HG02970 (cell line): ENCODE measurements around the gene MGAM2.

Experiments
- ATAC-seq: cut with Tn5 transposase; IDR thresholded peaks from one replicate; pipeline ENCODE4 v1.9.1; 2021; ENCODE audit warnings: mild to moderate bottlenecking, moderate library complexity, moderate number of reproducible peaks; ENCODE audit not compliant: unreplicated experiment, low FRiP score

Gene MGAM2

DNA sequence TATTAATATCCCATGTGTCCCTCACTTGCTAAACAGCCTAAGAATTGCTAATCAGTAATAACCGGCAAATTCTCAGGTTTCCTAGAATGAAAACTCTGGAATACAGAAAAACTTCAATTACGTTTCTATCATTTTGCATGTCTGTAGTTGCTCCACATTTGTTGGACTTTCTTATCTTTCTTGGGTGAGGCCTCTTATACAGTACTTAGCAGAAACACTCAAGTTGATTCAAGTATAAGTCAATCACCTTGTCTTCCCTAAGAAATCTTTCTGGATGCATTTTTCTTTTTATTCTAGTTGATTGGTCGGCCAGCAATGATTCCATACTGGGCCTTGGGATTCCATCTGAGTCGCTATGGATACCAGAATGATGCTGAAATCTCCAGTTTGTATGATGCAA, 61.4 kb downstream of the MGAM2 start:
- ATAC-seq = no peak

GRCh38 chr7:142174441-142174840, 62.9 kb downstream of the MGAM2 start:
- no peak for ATAC-seq

DNA sequence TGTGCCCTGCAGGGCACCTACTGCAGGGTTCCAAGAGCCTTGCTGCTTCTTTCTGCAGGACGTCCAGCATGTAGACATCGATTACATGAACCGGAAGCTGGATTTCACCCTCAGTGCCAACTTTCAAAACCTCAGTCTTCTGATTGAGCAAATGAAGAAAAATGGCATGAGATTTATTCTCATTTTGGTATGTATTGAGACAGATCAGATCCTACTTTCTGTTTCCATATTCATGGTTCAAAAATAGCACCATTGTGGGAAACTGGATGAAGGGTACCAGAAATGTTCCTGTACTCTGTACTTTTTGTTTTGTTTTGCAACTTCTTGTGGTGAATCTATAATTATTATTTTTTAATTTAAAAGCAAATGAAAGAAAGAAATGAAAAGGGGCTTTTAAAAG, 64.1 kb downstream of the MGAM2 start:
- ATAC-seq = no peak

GRCh38 chr7:142176901-142177300, 65.4 kb downstream of the MGAM2 start:
- no peak for ATAC-seq

- no peak for ATAC-seq
These were observed 66.4 kb downstream of the MGAM2 start for GRCh38 chr7:142177869-142178268.

DNA sequence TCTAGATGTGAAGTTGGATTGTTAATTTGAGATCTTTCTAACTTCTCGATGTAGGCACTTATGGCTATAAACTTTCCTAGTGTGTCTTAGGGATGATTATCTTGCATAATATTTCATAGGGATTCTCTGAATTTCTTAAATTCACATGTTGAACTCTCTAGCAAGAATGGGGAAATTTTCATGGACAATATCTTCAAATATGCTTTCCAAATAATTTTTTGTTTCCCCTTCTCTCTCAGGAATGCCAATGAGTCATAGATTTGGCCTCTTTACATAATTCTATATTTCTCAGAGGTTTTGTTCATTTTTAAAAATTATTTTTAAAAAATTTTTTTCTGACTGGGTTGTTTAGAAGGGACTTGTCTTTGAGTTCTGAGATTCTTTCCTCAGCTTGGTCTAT, 68.9 kb downstream of the MGAM2 start:
- ATAC-seq = no peak

- no peak for ATAC-seq
These were observed 69.7 kb downstream of the MGAM2 start for GRCh38 chr7:142181211-142181610.

- no peak for ATAC-seq
These were observed 70.4 kb downstream of the MGAM2 start for GRCh38 chr7:142181966-142182365.

DNA sequence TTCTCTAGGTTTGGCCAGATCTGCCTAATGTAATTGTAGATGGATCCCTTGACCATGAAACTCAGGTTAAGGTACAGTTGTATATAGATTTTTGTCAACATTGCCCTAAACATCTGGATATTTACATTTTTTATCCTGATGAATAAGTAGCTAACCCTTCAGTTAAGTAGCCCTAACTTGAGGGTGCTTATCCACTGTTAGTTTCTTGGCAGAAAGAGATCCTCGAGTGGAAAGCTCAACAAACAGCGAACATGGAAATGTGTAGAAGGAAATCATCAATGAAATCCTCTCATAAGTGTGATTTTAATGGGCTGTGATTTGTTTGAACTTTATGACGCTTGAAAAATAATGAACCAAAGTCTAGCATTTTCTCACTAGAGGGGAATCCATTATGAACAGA, 73.6 kb downstream of the MGAM2 start:
- no peak for ATAC-seq

GRCh38 chr7:142185801-142186200, 74.3 kb downstream of the MGAM2 start:
- no peak for ATAC-seq

DNA sequence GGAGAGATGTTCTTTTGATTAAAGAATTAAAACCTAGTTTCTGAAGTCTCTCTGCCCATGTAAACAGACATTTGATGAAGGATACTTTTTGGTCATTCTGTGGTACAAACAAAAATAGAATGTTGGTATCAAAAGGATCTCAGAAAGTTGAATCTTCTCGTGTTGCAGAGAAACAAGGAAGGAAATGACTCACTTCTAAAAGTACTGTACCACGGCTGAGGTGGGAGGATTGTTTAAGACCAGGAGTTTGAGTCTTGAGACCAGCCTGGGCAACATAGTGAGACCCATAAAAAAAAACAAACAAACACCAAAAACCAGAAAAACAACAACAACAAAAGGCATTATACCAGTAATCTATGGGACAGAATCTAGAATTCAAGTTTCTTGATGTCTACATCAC, 76.6 kb downstream of the MGAM2 start:
- no peak for ATAC-seq

DNA sequence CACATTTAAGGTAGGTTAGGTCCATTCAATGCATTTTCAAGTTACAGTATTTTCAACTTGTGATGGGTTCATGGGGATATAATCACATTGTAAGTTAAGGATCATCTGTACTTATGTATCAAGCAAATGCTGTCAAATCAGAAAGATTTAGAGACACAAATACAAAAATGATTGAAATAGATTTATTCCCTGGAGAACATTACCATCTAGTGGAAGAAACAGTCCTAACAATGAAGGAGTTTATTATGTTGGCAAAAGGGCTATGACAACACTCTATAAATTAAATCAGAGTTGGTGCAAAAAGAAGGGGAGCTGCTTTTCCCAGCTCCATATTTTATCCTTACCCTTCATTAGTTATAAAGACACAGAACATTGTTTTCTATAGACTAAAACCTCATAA, 77.3 kb downstream of the MGAM2 start:
- ATAC-seq = no peak

DNA sequence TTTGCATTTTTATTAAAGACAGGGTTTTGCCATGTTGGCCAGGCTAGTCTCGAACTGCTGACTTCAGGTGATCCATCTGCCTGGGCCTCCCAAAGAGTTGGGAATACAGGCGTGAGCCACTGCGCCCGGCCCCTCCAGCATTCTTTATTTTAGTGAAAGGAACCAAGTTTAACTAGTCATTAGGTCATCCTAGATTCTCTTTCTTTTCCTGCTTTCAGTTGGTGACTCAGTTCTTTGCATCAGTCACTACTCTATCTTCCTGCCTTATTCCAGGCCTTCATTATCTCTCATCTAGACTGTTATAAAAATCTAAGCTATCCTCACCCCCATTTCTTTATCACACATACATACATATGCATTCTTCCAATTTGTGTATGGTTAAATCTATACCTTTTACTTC, 82.7 kb downstream of the MGAM2 start:
- ATAC-seq = no peak

DNA sequence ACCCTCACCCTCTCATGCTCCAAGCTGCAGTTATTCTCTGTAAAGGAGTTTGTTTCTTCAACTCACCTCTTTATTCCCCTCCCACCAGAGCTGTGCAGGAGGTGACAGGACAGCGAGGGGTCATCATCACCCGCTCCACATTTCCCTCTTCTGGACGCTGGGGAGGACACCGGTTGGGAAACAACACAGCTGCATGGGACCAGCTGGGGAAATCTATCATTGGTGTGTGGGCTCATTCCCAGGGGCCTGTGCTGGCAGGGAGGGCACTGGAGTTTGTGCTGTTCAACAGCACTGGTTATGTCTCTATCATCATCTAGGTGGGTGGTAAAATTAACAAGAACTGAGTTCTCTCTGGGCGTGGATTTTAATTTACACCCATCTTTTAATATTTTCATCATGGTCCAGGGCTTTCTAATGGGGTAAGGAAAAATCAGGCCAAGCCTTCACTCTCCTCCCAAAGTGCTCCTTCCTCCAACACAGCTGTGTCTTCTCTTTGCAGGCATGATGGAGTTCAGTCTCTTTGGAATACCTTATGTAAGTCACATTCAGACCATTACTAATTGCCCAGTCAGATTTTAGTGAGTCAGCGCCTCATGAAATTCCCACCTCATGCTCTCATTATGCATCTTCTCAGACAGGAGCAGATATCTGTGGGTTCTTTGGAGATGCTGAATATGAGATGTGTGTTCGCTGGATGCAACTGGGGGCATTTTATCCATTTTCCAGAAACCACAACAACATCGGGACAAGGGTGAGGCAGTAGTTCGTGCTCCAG, 84.7 kb downstream of the MGAM2 start:
- ATAC-seq = no peak

- ATAC-seq = no peak
These were observed 88.7 kb downstream of the MGAM2 start for GRCh38 chr7:142200206-142200605.

- no peak for ATAC-seq
These were observed 117.1 kb downstream of the MGAM2 start for GRCh38 chr7:142228537-142229104.

DNA sequence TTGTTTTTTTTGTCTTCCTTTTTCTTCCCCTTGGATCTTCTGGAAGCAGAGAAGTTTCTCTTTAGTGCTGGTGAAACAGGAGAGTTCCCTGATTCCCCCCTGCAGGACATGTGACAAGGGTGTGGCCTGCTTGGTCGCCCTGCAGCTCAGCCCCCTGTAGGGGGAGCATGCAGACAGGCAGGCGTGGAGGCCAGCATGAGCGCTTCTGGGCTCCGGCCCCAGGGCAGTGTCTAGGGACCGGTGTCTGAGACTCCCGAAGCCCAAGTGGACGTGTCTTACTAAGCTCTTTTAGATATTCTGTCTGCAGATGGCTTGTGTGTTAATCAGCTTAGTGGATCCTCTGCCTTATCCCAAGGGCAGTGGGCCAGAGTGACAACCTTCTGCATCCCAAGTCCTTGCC, 120.2 kb downstream of the MGAM2 start:
- no peak for ATAC-seq

- ATAC-seq = no peak
These were observed 129.0 kb downstream of the MGAM2 start for GRCh38 chr7:142240546-142240945.

- no peak for ATAC-seq
These were observed 132.3 kb downstream of the MGAM2 start for GRCh38 chr7:142243823-142244222.

DNA sequence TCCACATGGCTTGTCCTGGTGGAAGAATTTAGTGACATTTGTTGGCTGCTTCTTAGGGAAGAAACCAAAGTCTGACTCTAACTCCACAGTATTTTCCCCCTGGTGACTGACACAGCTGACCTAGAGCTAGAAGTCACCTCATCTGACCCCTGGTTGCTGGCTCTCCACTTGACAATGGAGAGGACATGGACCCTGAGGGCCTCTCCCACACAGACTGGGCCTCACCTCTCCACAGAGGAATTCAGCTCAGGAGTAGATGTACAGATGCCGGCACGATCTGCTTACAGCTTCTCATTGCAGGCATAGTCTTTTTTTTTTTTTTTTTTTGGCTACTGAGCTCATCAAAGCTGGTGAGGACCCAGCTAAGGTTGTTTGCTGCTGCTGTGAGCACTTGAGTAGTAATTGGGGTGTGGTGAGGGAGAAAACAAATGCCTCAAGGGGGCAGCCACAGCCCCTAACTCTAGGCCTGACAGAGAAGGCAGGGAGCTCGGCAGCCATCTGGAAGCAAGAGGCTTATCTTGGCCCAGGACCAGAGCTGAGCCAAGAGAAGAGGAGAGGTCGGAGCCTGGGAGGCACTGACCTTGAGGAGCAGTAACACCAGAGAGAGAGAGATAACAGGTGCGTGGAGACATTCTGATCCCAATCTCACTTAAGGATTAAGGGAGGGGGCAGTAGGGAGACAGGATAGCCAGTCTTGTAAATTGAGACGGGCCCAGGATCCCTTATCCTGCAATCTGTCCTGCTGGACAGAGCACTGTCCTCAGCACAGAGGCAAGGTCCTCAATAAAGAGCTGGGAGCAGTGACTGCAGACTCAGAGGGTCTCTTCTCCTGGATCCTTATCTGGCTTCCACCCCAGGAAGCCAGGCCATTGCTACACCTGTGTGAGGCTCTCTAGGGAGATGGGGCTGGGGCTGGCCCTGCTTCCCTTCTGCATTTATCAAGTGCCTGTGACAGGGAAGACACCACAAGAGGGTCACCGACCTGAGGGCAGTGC, 136.9 kb downstream of the MGAM2 start:
- no peak for ATAC-seq

DNA sequence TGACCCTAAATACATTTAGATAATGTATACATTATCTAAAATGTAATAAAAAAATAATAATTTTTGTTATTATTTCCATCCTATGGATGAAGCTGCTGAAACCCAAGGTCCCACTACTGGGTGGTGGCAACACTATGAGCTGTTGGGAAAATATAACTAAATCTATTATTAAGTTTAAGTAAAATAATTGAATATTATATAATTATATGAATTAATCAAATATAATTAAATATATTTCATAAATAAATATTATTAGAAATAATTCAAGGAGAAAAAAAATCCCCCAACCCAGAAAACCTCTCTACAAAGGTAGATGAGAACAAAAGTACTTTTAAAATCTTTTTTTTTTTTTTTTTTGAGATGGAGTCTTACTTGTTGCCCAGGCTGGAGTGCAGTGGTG, 138.4 kb downstream of the MGAM2 start:
- no peak for ATAC-seq
